Activated naive CD4-positive, alpha-beta T cell treated with anti-CD3 and anti-CD28 coated beads, Interleukin-2, amount 10 ng/mL, durations not matched to agents 7 days and 5 days (primary cell): ENCODE results near the gene BID.
"Not testable (repeated sequence)": the region's sequence is repeated elsewhere in the genome, so short reads cannot be mapped to it uniquely, and the experiment has no call there.

ENCODE experiments used
- CTCF ChIA-PET: fragments of 350-600 bp; sonication (Branson Sonifier 250); formaldehyde crosslinking; loops from one replicate; lab custom pipeline; 2021; ENCODE audit warnings: antibody characterized with exemption; lab: Charles Lee
- DNase-seq: peaks from one replicate; pipeline ENCODE4 v3.0.0-alpha.2; 2020
- H3K27ac Mint-ChIP-seq: one replicate; pipeline ENCODE4 v1.8.0; 2021; ENCODE audit warnings: mild to moderate bottlenecking, moderate library complexity, mixed read lengths
- H3K27me3 Mint-ChIP-seq: one replicate; pipeline ENCODE4 v1.8.0; 2021; ENCODE audit warnings: mild to moderate bottlenecking, mixed read lengths
- H3K36me3 Mint-ChIP-seq: one replicate; pipeline ENCODE4 v1.8.0; 2021; ENCODE audit warnings: mixed read lengths
- H3K4me1 Mint-ChIP-seq: one replicate; pipeline ENCODE4 v1.8.0; 2021; ENCODE audit warnings: mixed read lengths
- H3K4me3 Mint-ChIP-seq: one replicate; pipeline ENCODE4 v1.8.0; 2021; ENCODE audit warnings: mild to moderate bottlenecking, moderate library complexity, mixed read lengths
- H3K9me3 Mint-ChIP-seq: one replicate; pipeline ENCODE4 v1.8.0; 2021; ENCODE audit warnings: mixed read lengths

BID gene

GRCh38 chr22:17774926-17775685 is 837 bp upstream of the BID start:
- H3K4me1 Mint-ChIP-seq: peaks cover 83% of the 10 kb centered on the region
- no peaks in the 10 kb centered on the region for H3K9me3 Mint-ChIP-seq
- H3K27ac Mint-ChIP-seq: peak overlapping the region; percentile 98
- peaks cover 26% of the 10 kb centered on the region for H3K36me3 Mint-ChIP-seq
- DNase-seq: peak; percentile 31
- H3K4me3 Mint-ChIP-seq: peak overlapping the region; percentile 69
- peaks cover 21% of the 10 kb centered on the region for H3K27me3 Mint-ChIP-seq
- CTCF ChIA-PET: interaction anchor here (1.0 to 1.1 kb wide), 2 partner anchors 11 to 33 kb away, joined by 3 to 6 read pairs; no protein-coding TSS in a partner anchor

GRCh38 chr22:17773606-17774205 is 563 bp downstream of the BID start:
- peak overlapping the region; percentile 82 for H3K27ac Mint-ChIP-seq
- H3K9me3 Mint-ChIP-seq: no peaks in the 10 kb centered on the region
- H3K4me3 Mint-ChIP-seq: peak overlapping the region; percentile 86
- DNase-seq: peak; percentile 74
- peaks cover 18% of the 10 kb centered on the region for H3K36me3 Mint-ChIP-seq
- CTCF ChIA-PET: interaction anchor here (1.1 to 2.2 kb wide), 3 partner anchors 11 to 56 kb away, joined by 3 to 8 read pairs (median 5); no protein-coding TSS in a partner anchor
- H3K27me3 Mint-ChIP-seq: peaks cover 30% of the 10 kb centered on the region
- peaks cover 75% of the 10 kb centered on the region for H3K4me1 Mint-ChIP-seq

- CTCF ChIA-PET: interaction anchor here (1.1 to 2.2 kb wide), 3 partner anchors 12 to 57 kb away, joined by 3 to 8 read pairs (median 5); no protein-coding TSS in a partner anchor
- peaks cover 30% of the 10 kb centered on the region for H3K27me3 Mint-ChIP-seq
- H3K4me1 Mint-ChIP-seq: peaks cover 72% of the 10 kb centered on the region
- peaks cover 18% of the 10 kb centered on the region for H3K36me3 Mint-ChIP-seq
- peak overlapping the region; percentile 86 for H3K4me3 Mint-ChIP-seq
- peak overlapping the region; percentile 82 for H3K27ac Mint-ChIP-seq
- H3K9me3 Mint-ChIP-seq: no peaks in the 10 kb centered on the region
- peak; percentile 23 for DNase-seq
Observed at GRCh38 chr22:17772958-17773605, 1.2 kb downstream of the BID start.

GRCh38 chr22:17772249-17772957 is 1.9 kb downstream of the BID start:
- Mint-ChIP-seq H3K27me3 (peaks cover 30% of the 10 kb centered on the region), H3K4me1 (peaks cover 72% of the 10 kb centered on the region)

GRCh38 chr22:17770180-17771077 is 3.8 kb downstream of the BID start:
- no peak for DNase-seq
- CTCF ChIA-PET: interaction anchor here (1.2 kb wide), 1 partner anchor 29 kb away, joined by 3 read pairs; no protein-coding TSS in a partner anchor
- peaks cover 56% of the 10 kb centered on the region for H3K4me1 Mint-ChIP-seq
- H3K27me3 Mint-ChIP-seq: peaks cover 30% of the 10 kb centered on the region
- no peaks in the 10 kb centered on the region for H3K9me3 Mint-ChIP-seq
- no peak overlapping the region for H3K4me3 Mint-ChIP-seq
- H3K27ac Mint-ChIP-seq: no peak overlapping the region
- peaks cover 17% of the 10 kb centered on the region for H3K36me3 Mint-ChIP-seq

More at GRCh38 chr22:17772249-17772957, 1.9 kb downstream of the BID start:
- Mint-ChIP-seq H3K27ac (no peak overlapping the region), H3K4me3 (peak overlapping the region; percentile 86), H3K36me3 (peaks cover 17% of the 10 kb centered on the region), H3K9me3 (no peaks in the 10 kb centered on the region)
- no peak for DNase-seq
- CTCF ChIA-PET: interaction anchor here (1.1 to 2.2 kb wide), 4 partner anchors 12 to 58 kb away, joined by 3 to 8 read pairs (median 4); no protein-coding TSS in a partner anchor

GRCh38 chr22:17769716-17770082 is 4.6 kb downstream of the BID start:
- Mint-ChIP-seq H3K4me1 (peaks cover 54% of the 10 kb centered on the region), H3K4me3 (no peak overlapping the region), H3K27me3 (peaks cover 33% of the 10 kb centered on the region), H3K9me3 (no peaks in the 10 kb centered on the region), H3K27ac (no peak overlapping the region), H3K36me3 (peaks cover 17% of the 10 kb centered on the region)
- no peak for DNase-seq
- CTCF ChIA-PET: interaction anchor here (1.2 kb wide), 1 partner anchor 29 kb away, joined by 3 read pairs; no protein-coding TSS in a partner anchor

GRCh38 chr22:17769013-17769715 is 5.1 kb downstream of the BID start:
- Mint-ChIP-seq H3K9me3 (no peaks in the 10 kb centered on the region), H3K4me3 (no peak overlapping the region), H3K27ac (no peak overlapping the region), H3K36me3 (peaks cover 17% of the 10 kb centered on the region), H3K27me3 (peaks cover 35% of the 10 kb centered on the region), H3K4me1 (peaks cover 57% of the 10 kb centered on the region)
- DNase-seq: no peak
- CTCF ChIA-PET: interaction anchor here (1.2 kb wide), 1 partner anchor 28 kb away, joined by 3 read pairs; no protein-coding TSS in a partner anchor

DNA sequence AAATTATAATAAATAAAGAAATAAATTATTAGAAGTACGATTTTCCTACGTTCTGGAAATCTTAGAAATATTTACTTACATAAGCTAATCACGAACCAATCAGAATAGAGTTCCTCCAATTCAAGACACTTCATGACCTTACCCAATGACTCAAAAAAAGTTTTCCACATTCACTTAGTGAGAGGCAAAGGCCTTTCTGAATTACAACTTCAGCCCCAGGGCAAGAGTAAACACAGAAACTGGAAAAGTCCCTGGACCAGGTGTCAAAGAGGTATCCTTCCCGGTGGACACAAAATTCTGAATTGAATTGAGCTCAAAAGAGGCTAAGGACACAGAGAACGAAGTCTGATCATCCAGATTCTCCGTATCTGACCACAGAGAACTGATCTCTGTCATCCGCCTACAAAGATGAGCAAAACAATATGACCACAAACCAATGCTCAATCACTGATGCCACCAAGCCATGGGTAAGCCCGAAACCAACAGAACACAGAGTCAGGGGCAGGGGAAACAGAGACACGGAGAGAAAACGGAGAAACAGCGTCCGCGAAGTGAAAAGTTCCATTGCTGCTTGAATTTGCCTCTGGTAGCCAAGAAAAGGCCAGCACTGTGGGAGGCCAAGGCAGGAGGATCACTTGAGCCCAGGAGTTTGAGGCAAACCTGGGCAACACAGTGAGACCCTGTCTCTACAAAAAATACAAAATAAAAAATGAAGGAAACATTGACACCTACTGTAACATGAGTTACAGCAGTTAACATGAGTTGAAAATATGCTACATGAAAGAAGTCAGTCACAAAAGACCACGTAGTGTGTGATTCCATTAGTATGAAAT is 6.8 kb downstream of the BID start:
- Mint-ChIP-seq H3K9me3 (no peaks in the 10 kb centered on the region), H3K27me3 (peaks cover 27% of the 10 kb centered on the region), H3K27ac (peak overlapping the region; percentile 58), H3K36me3 (peaks cover 10% of the 10 kb centered on the region), H3K4me1 (peaks cover 48% of the 10 kb centered on the region), H3K4me3 (peak overlapping the region; percentile 32)
- CTCF ChIA-PET: interaction anchor here (0.9 to 1.5 kb wide), 4 partner anchors 12 to 24 kb away, joined by 4 to 6 read pairs (median 4); no protein-coding TSS in a partner anchor
- peak; percentile 67 for DNase-seq

GRCh38 chr22:17764852-17765251 is 9.4 kb downstream of the BID start:
- H3K36me3 Mint-ChIP-seq, CTCF ChIA-PET, H3K27ac Mint-ChIP-seq, H3K9me3 Mint-ChIP-seq, DNase-seq, H3K4me3 Mint-ChIP-seq: not testable (repeated sequence)
- Mint-ChIP-seq H3K4me1 (peaks cover 31% of the 10 kb centered on the region), H3K27me3 (peaks cover 15% of the 10 kb centered on the region)

- Mint-ChIP-seq H3K4me3 (no peak overlapping the region), H3K36me3 (peaks cover 1% of the 10 kb centered on the region), H3K4me1 (peaks cover 27% of the 10 kb centered on the region), H3K27me3 (peaks cover 8% of the 10 kb centered on the region), H3K9me3 (no peaks in the 10 kb centered on the region), H3K27ac (no peak overlapping the region)
- no peak for DNase-seq
- CTCF ChIA-PET: no interaction called here
Observed at GRCh38 chr22:17764036-17764435, 10.2 kb downstream of the BID start.

DNA sequence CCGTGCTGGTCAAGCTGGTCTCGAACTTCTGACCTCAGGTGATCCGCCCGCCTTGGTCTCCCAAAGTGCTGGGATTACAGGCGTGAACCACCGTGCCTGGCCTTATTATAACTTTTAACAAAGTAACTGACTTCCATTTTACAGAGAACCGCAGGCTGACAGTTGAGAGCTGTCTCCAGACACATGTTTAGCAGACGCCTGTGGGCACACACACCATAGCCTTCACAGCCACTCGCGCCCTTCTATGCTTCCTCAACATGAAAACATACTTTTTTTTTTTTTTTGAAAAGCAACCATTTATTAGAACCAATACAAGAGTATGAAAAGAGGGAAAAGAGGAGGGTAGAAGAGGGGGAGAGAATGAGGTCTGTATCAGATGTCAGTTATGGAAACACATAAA is 10.8 kb downstream of the BID start:
- peaks cover 27% of the 10 kb centered on the region for H3K4me1 Mint-ChIP-seq
- H3K27ac Mint-ChIP-seq, DNase-seq, H3K27me3 Mint-ChIP-seq, CTCF ChIA-PET, H3K36me3 Mint-ChIP-seq, H3K4me3 Mint-ChIP-seq, H3K9me3 Mint-ChIP-seq: not testable (repeated sequence)

DNA sequence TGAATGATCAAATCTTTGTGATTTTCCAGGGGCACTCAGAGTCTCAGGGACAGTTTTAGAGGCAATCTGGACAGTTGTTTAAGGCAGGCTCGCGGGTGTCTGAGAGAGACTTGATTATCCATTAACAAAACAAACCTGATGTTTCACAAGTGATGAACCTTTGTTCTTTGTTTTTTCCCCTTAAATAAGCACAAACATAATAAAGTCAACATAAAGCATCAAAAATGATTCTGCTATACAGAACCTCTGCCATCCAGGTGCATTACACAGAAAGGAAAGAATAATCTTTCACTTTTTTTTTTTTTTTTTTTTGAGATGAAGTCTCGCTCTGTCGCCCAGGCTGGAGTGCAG is 13.2 kb downstream of the BID start:
- no peak overlapping the region for H3K4me3 Mint-ChIP-seq
- CTCF ChIA-PET: no interaction called here

More for the DNA sequence above, 13.2 kb downstream of the BID start:
- no peak for DNase-seq
- Mint-ChIP-seq H3K4me1 (peaks cover 14% of the 10 kb centered on the region), H3K36me3 (no peaks in the 10 kb centered on the region), H3K27ac (no peak overlapping the region), H3K27me3 (peaks cover 8% of the 10 kb centered on the region), H3K9me3 (no peaks in the 10 kb centered on the region)
